ENCODE results near the gene CLDN9. TPM values are rescaled to one million over a fixed set of nuclear protein-coding genes. Genes with fewer than 3 reads are reported as not detected.

CLDN9 gene
- total RNA-seq = not detected in 2 replicates

- DNase-seq (ENCODE audit: extremely low read depth, low read depth, low spot score) = no peak
Observed at GRCh38 chr16:3012828-3013420, at the start of gene CLDN9. CLDN9 (plus strand) TSS chr16:3012923; CDS start chr16:3013363, 440 bp downstream.

- no peak for DNase-seq (ENCODE audit: extremely low read depth, low read depth, low spot score)
Observed at GRCh38 chr16:2963074-2963722, 49.5 kb upstream of the CLDN9 start.

GRCh38 chr16:2963723-2964474 is 48.8 kb upstream of the CLDN9 start, which contains the start of gene KREMEN2:
KREMEN2 (plus strand) TSS chr16:2964275; CDS start chr16:2964521, 246 bp downstream.
- DNase-seq (ENCODE audit: extremely low read depth, low read depth, low spot score) = no peak

GRCh38 chr16:2964475-2965336 is 48.0 kb upstream of the CLDN9 start:
- DNase-seq (ENCODE audit: extremely low read depth, low read depth, low spot score) = no peak

- no peak for DNase-seq (ENCODE audit: extremely low read depth, low read depth, low spot score)
Observed at GRCh38 chr16:2966043-2966807, 46.5 kb upstream of the CLDN9 start.

- DNase-seq (ENCODE audit: extremely low read depth, low read depth, low spot score) = no peak
Observed at GRCh38 chr16:2966808-2967191, 45.9 kb upstream of the CLDN9 start.

GRCh38 chr16:2967211-2967631 is 45.5 kb upstream of the CLDN9 start:
- DNase-seq (ENCODE audit: extremely low read depth, low read depth, low spot score) = no peak

- DNase-seq (ENCODE audit: extremely low read depth, low read depth, low spot score) = no peak
Observed at GRCh38 chr16:2967721-2968161, 45.0 kb upstream of the CLDN9 start.

- DNase-seq (ENCODE audit: extremely low read depth, low read depth, low spot score) = no peak
Observed at GRCh38 chr16:2968368-2968737, 44.4 kb upstream of the CLDN9 start.

GRCh38 chr16:2968738-2969544 is 43.8 kb upstream of the CLDN9 start, which contains the start of gene PAQR4:
PAQR4 (plus strand) TSS chr16:2969348; CDS start chr16:2969675, 327 bp downstream.
- DNase-seq (ENCODE audit: extremely low read depth, low read depth, low spot score) = peak; percentile 10

GRCh38 chr16:2969545-2970521 is 42.9 kb upstream of the CLDN9 start:
- no peak for DNase-seq (ENCODE audit: extremely low read depth, low read depth, low spot score)

GRCh38 chr16:2970563-2970962 is 42.2 kb upstream of the CLDN9 start:
- no peak for DNase-seq (ENCODE audit: extremely low read depth, low read depth, low spot score)

- DNase-seq (ENCODE audit: extremely low read depth, low read depth, low spot score) = no peak
Observed at GRCh38 chr16:2971134-2971984, 41.4 kb upstream of the CLDN9 start.

- DNase-seq (ENCODE audit: extremely low read depth, low read depth, low spot score) = no peak
Observed at GRCh38 chr16:2971985-2972784, 40.5 kb upstream of the CLDN9 start.

GRCh38 chr16:2973093-2973492 is 39.6 kb upstream of the CLDN9 start:
- DNase-seq (ENCODE audit: extremely low read depth, low read depth, low spot score) = no peak

GRCh38 chr16:2973605-2974318 is 39.0 kb upstream of the CLDN9 start:
- DNase-seq (ENCODE audit: extremely low read depth, low read depth, low spot score) = no peak

Measured in glomerular endothelial cell (primary cell).